NB4 (cell line): ENCODE data around the gene KIF6.

Experiments used
- MAX ChIP-seq: IDR thresholded peaks from 2 replicates; pipeline ENCODE4 v1.6.1; 2011; ENCODE audit warnings: low read depth, low read length
- MYC ChIP-seq: IDR thresholded peaks from 2 replicates; pipeline ENCODE4 v1.6.1; 2011; ENCODE audit warnings: low read depth, low read length
- POLR2A ChIP-seq: IDR thresholded peaks from 2 replicates; pipeline ENCODE4 v1.6.1; 2011; ENCODE audit warnings: mild to moderate bottlenecking; ENCODE audit not compliant: insufficient read length; ENCODE audit errors: extremely low read depth
- TF ChIP-seq, protein P1 (sequence below): IDR thresholded peaks from one replicate; pipeline ENCODE4 v1.5.1; 2012; ENCODE audit warnings: low read depth, low read length

- TF ChIP-seq, protein P1, sequence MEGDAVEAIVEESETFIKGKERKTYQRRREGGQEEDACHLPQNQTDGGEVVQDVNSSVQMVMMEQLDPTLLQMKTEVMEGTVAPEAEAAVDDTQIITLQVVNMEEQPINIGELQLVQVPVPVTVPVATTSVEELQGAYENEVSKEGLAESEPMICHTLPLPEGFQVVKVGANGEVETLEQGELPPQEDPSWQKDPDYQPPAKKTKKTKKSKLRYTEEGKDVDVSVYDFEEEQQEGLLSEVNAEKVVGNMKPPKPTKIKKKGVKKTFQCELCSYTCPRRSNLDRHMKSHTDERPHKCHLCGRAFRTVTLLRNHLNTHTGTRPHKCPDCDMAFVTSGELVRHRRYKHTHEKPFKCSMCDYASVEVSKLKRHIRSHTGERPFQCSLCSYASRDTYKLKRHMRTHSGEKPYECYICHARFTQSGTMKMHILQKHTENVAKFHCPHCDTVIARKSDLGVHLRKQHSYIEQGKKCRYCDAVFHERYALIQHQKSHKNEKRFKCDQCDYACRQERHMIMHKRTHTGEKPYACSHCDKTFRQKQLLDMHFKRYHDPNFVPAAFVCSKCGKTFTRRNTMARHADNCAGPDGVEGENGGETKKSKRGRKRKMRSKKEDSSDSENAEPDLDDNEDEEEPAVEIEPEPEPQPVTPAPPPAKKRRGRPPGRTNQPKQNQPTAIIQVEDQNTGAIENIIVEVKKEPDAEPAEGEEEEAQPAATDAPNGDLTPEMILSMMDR = no peak
- TF ChIP-seq MAX (no peak), POLR2A (no peak), MYC (no peak)
Measured at GRCh38 chr6:39756582-39756981, 31.4 kb upstream of the KIF6 start.
